HL-60 (cell line): ENCODE results near the gene MAP7D2.

Experiments used
- GABPA ChIP-seq: IDR thresholded peaks from 2 replicates; pipeline ENCODE4 v1.6.1; 2012; ENCODE audit warnings: low read depth
- POLR2AphosphoS5 ChIP-seq: IDR thresholded peaks from 2 replicates; pipeline ENCODE4 v1.6.1; 2012; ENCODE audit warnings: low read depth
- REST ChIP-seq: IDR thresholded peaks from 2 replicates; pipeline ENCODE4 v1.6.1; 2012; ENCODE audit warnings: low read depth; ENCODE audit not compliant: insufficient replicate concordance
- SPI1 ChIP-seq: IDR thresholded peaks from 2 replicates; pipeline ENCODE4 v1.6.1; 2012; ENCODE audit warnings: low read depth, mild to moderate bottlenecking, borderline replicate concordance
- TF ChIP-seq, protein P1 (sequence below): IDR thresholded peaks from one replicate; pipeline ENCODE4 v1.5.1; 2011; ENCODE audit warnings: low read length, control low read depth, inconsistent platforms; ENCODE audit not compliant: insufficient read depth

DNA sequence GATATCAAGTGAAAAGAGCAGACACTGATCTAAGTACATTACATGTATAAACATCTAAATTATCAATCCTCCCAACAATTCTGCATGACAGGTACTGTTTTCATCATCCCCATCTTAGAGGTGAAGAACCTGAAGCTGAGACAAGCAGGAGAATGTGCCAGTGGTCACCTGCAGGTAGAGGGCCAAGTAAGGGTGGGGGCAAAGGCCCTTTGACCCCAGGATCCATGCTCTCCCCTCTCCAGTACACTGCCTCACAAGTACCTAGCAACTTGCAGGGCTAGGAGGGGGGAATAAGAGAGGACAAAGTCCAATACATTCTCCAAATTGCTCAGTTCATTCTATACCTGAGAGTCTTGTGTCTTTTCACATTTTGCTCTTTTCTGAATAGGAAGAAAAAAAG is 8.3 kb upstream of the MAP7D2 start:
- TF ChIP-seq, protein P1, sequence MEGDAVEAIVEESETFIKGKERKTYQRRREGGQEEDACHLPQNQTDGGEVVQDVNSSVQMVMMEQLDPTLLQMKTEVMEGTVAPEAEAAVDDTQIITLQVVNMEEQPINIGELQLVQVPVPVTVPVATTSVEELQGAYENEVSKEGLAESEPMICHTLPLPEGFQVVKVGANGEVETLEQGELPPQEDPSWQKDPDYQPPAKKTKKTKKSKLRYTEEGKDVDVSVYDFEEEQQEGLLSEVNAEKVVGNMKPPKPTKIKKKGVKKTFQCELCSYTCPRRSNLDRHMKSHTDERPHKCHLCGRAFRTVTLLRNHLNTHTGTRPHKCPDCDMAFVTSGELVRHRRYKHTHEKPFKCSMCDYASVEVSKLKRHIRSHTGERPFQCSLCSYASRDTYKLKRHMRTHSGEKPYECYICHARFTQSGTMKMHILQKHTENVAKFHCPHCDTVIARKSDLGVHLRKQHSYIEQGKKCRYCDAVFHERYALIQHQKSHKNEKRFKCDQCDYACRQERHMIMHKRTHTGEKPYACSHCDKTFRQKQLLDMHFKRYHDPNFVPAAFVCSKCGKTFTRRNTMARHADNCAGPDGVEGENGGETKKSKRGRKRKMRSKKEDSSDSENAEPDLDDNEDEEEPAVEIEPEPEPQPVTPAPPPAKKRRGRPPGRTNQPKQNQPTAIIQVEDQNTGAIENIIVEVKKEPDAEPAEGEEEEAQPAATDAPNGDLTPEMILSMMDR, result no peak
- no peak for TF ChIP-seq POLR2AphosphoS5
- no peak for TF ChIP-seq GABPA
- no peak for TF ChIP-seq REST
- no peak for TF ChIP-seq SPI1
